K562 (cell line): ENCODE data around the gene SLC19A2. TPM values are rescaled to one million over a fixed set of nuclear protein-coding genes. Genes with fewer than 3 reads are reported as not detected.

ENCODE experiments used
- ATAC-seq: fragments of 200-7000 bp; cut with Tn5 transposase; 3 replicates; pipeline ENCODE4 v1.9.1; 2020; ENCODE audit warnings: moderate library complexity
- BruUV-seq: library from RNA; stranded (reverse); fragments of 400-500 nt; replicated peaks from 2 replicates; lab custom pipeline; 2021; lab: Mats Ljungman, UMichigan
- CTCF ChIA-PET: fragments of 300-600 bp; formaldehyde crosslinking; extraction: SDS; loops from one replicate; lab custom pipeline; 2021; ENCODE audit warnings: low intra/inter-chr PET ratio; lab: Yijun Ruan, JAX
- POLR2A ChIA-PET: fragments of 300-600, 350-650 bp; sonication (Branson Sonifier 250); formaldehyde crosslinking; extraction: SDS; loops from one replicate; lab custom pipeline; 2021; ENCODE audit warnings: antibody characterized with exemption, inconsistent platforms; lab: Yijun Ruan, JAX
- DNase-seq, 4 experiments: peaks; one replicate each; pipeline versions ENCODE4 v3.0.0 to v3.0.0-alpha.2; 2011 to 2018; ENCODE audit warnings: low spot score in 3 of 4, mixed read lengths in 3 of 4; ENCODE audit errors: extremely low read depth in 1 of 4
- FAIRE-seq: peaks from 2 replicates; lab custom pipeline; 2011; peaks lifted over from hg19 to GRCh38; lab: Jason Lieb, UNC
- H2AFZ ChIP-seq: 2 replicates; pipeline ENCODE4 v1.6.0; 2011; ENCODE audit warnings: low read depth, low read length, control low read depth, inconsistent platforms
- H3K27ac ChIP-seq: fragments of 200-600 bp; 3 replicates; pipeline ENCODE4 v1.8.0; 2011; ENCODE audit warnings: low read depth, mild to moderate bottlenecking, control low read depth, inconsistent platforms, low read length, moderate library complexity, mixed read lengths; ENCODE audit errors: extremely low read depth
- H3K27me3 ChIP-seq, 2 experiments: fragments of 300-600 bp in 1 of 2; 2 replicates in 1 of 2; 3 replicates in 1 of 2; pipeline versions ENCODE4 v1.6.0 to v1.8.0; 2011; ENCODE audit warnings: inconsistent platforms in 2 of 2, low read length in 2 of 2, mild to moderate bottlenecking in 1 of 2, mixed read lengths in 1 of 2, moderate library complexity in 1 of 2; ENCODE audit not compliant: control insufficient read depth in 2 of 2, insufficient read depth in 2 of 2
- H3K36me3 ChIP-seq: fragments of 300-600 bp; 3 replicates; pipeline ENCODE4 v1.8.0; 2011; ENCODE audit warnings: mild to moderate bottlenecking, low read length, inconsistent platforms; ENCODE audit not compliant: control insufficient read depth, insufficient read depth
- H3K4me1 ChIP-seq, 2 experiments: fragments of 200-600 bp in 1 of 2; replicated peaks in 1 of 2; 2 replicates in 1 of 2; 3 replicates in 1 of 2; pipeline versions ENCODE4 v1.5.1 to v1.8.0; 2011; ENCODE audit warnings: inconsistent platforms in 2 of 2, low read length in 2 of 2, mild to moderate bottlenecking in 1 of 2, mixed read lengths in 1 of 2, moderate library complexity in 1 of 2; ENCODE audit not compliant: control insufficient read depth in 2 of 2, insufficient read depth in 2 of 2
- H3K4me2 ChIP-seq: 2 replicates; pipeline ENCODE4 v1.6.1; 2011; ENCODE audit warnings: low read length, control low read depth, inconsistent platforms, mixed read lengths; ENCODE audit not compliant: insufficient read depth
- H3K4me3 ChIP-seq: fragments of 200-600 bp; sonication (generic), shearing (Covaris generic); 2 replicates; pipeline ENCODE4 v1.5.1; 2016; ENCODE audit warnings: control low read depth, inconsistent platforms
- H3K79me2 ChIP-seq: fragments of 200-600 bp; 3 replicates; pipeline ENCODE4 v1.8.0; 2011; ENCODE audit warnings: low read length, inconsistent platforms; ENCODE audit not compliant: control insufficient read depth, insufficient read depth
- H3K9ac ChIP-seq, 2 experiments: 2 replicates each; pipeline versions ENCODE4 v1.6.0 to v1.6.1; 2011; ENCODE audit warnings: low read depth in 2 of 2, low read length in 2 of 2, control low read depth in 1 of 2, inconsistent platforms in 1 of 2, mild to moderate bottlenecking in 1 of 2, mixed read lengths in 1 of 2; ENCODE audit not compliant: insufficient read depth in 1 of 2
- H3K9me1 ChIP-seq: one replicate; pipeline ENCODE4 v1.6.0; 2011; ENCODE audit warnings: inconsistent platforms, mild to moderate bottlenecking, low read length, moderate library complexity; ENCODE audit not compliant: control insufficient read depth, insufficient read depth
- H3K9me3 ChIP-seq: replicated peaks from 2 replicates; pipeline ENCODE4 v1.5.1; 2011; ENCODE audit warnings: low read depth, low read length, inconsistent platforms; ENCODE audit not compliant: control insufficient read depth, insufficient read depth
- H4K20me1 ChIP-seq: replicated peaks from 2 replicates; pipeline ENCODE4 v1.6.1; 2011; ENCODE audit warnings: low read length, inconsistent platforms, mixed read lengths; ENCODE audit not compliant: control insufficient read depth, insufficient read depth
- C11orf30 ChIP-seq: fragments of 450-650 bp; IDR thresholded peaks from 2 replicates; pipeline ENCODE4 v1.6.1; 2016; ENCODE audit warnings: low read depth, mild to moderate bottlenecking
- MAFF ChIP-seq: IDR thresholded peaks from 2 replicates; pipeline ENCODE4 v1.6.1; 2012; ENCODE audit warnings: low read length, improper control_type of control experiment
- MAFG ChIP-seq: fragments of 450-650 bp; conservative IDR thresholded peaks from 2 replicates; pipeline ENCODE4 v1.6.1; 2016; ENCODE audit warnings: missing genetic modification characterization, missing compliant biosample characterization
- MAFK ChIP-seq: IDR thresholded peaks from 2 replicates; pipeline ENCODE4 v1.6.1; 2011; ENCODE audit warnings: low read length, improper control_type of control experiment
- NFE2 ChIP-seq: IDR thresholded peaks from 2 replicates; pipeline ENCODE4 v1.6.1; 2014; ENCODE audit warnings: antibody characterized with exemption, low read depth
- NFE2L1 ChIP-seq: fragments of 450-650 bp; IDR thresholded peaks from 2 replicates; pipeline ENCODE4 v1.6.1; 2016; ENCODE audit warnings: missing genetic modification characterization, low read depth, mild to moderate bottlenecking, missing compliant biosample characterization, moderate library complexity, borderline replicate concordance
- TCF7 ChIP-seq: sonication (generic); IDR thresholded peaks from 2 replicates; pipeline ENCODE4 v1.6.1; 2016; ENCODE audit warnings: antibody characterized with exemption, borderline replicate concordance
- ZNF316 ChIP-seq: fragments of 450-650 bp; IDR thresholded peaks from 2 replicates; pipeline ENCODE4 v1.6.1; 2016
- WGBS: fragments of 100-300 bp; shearing (Covaris generic); methylation state at CpG from one replicate; pipeline ENCODE4 v1.1.6; 2016; ENCODE audit warnings: low coverage, mixed read lengths; ENCODE audit not compliant: insufficient coverage; ENCODE audit errors: missing lambda C conversion rate; 5-methylcytosine and 5-hydroxymethylcytosine counted together
- in situ Hi-C: fragments of 300-500 bp; cut with MboI; formaldehyde crosslinking; loops from 4 replicates; pipeline ENCODE4 v1.15.0; 2018; ENCODE audit warnings: inconsistent platforms, mixed read lengths
- intact Hi-C: fragments of 100-400 bp; cut with micrococcal nuclease; formaldehyde crosslinking; loops from 2 replicates; pipeline ENCODE4 v1.14.2; 2022
- polyA plus RNA-seq, 8 experiments: library from polyadenylated mRNA; depleted of rRNA in 4 of 8; stranded (reverse) in 5 of 8; unstranded in 3 of 8; fragments of >200 nt; fragmentation: Nextera tagmentation in 2 of 8; fragmentation: Illumina TruSeq in 1 of 8; extraction: Ambion mirVana in 2 of 8; extraction: Trizol in 1 of 8; gene quantifications; 2 replicates each; pipeline versions ENCODE4 v1.2.1 to v1.2.3, GENCODE V29; 2011 to 2014; ENCODE audit warnings: inconsistent platforms in 1 of 8, missing spikeins in 1 of 8
- total RNA-seq, 7 experiments: library from RNA; depleted of rRNA in 6 of 7; stranded (reverse); fragments of >200 nt in 6 of 7; fragmentation: Illumina TruSeq in 2 of 7; extraction: Trizol in 2 of 7; gene quantifications; 2 replicates each; pipeline versions ENCODE4 v1.2.1 to v1.2.3, GENCODE V29; 2011 to 2021; ENCODE audit warnings: low replicate concordance in 1 of 7
- TF ChIP-seq, protein P1 (sequence below): fragments of 250-450 bp; sonication (Bioruptor Pico); IDR thresholded peaks from 2 replicates; pipeline ENCODE4 v1.8.0; 2022; ENCODE audit warnings: inconsistent platforms
- TF ChIP-seq, protein P2 (sequence below): conservative IDR thresholded peaks from 2 replicates; pipeline ENCODE4 v1.6.1; 2011; ENCODE audit warnings: low read depth, mild to moderate bottlenecking, low read length; ENCODE audit not compliant: control insufficient read depth
- TF ChIP-seq, protein P3 (sequence below): fragments of 250-450 bp; sonication (Bioruptor Pico); IDR thresholded peaks from 2 replicates; pipeline ENCODE4 v1.4.0; 2020; ENCODE audit warnings: mild to moderate bottlenecking, moderate library complexity, borderline replicate concordance

SLC19A2 gene
- total and polyA plus RNA-seq, 9 of the 15 experiments (the other 6 are each of a cell fraction or from before 2014, with no cell fraction given): 7.4 to 42.8 (median 19.2) TPM

DNA sequence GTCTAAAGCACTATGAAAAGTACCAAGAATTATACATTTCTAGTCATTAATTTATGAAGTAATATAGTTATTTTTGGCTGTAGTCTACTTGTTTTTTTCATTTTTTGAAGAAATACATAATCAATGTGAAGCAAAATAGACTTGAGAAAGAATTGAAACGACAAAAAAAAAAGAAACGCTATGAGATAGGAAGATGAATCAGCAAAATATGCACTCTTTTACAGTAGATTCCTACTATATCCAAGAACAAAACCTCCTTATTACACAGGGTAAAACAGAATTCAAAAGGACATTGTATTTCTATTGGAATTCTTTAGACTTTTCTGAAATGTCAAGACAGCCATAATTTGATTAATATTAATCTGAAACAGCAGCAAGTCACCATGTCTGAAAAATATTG, 32.8 kb downstream of the SLC19A2 start:
- peak; percentile 6 for FAIRE-seq
- WGBS: 4% methylated on average over 2 of the region's 2 CpGs
- TF ChIP-seq MAFF (peak; percentile 63; the same call in 1 of the 2 replicates), MAFG (tag) (peak; percentile 90), TCF7 (no peak), ZNF316 (peak; percentile 94), NFE2 (peak; percentile 86), NFE2L1 (tag) (peak; percentile 63; the same call in 1 of the 2 replicates), C11orf30 (peak; percentile 89), MAFK (peak; percentile 52; the same call in 1 of the 2 replicates)
- TF ChIP-seq, protein P1, sequence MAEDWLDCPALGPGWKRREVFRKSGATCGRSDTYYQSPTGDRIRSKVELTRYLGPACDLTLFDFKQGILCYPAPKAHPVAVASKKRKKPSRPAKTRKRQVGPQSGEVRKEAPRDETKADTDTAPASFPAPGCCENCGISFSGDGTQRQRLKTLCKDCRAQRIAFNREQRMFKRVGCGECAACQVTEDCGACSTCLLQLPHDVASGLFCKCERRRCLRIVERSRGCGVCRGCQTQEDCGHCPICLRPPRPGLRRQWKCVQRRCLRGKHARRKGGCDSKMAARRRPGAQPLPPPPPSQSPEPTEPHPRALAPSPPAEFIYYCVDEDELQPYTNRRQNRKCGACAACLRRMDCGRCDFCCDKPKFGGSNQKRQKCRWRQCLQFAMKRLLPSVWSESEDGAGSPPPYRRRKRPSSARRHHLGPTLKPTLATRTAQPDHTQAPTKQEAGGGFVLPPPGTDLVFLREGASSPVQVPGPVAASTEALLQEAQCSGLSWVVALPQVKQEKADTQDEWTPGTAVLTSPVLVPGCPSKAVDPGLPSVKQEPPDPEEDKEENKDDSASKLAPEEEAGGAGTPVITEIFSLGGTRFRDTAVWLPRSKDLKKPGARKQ (CRISPR knock-in tag): no peak
- TF ChIP-seq, protein P2, sequence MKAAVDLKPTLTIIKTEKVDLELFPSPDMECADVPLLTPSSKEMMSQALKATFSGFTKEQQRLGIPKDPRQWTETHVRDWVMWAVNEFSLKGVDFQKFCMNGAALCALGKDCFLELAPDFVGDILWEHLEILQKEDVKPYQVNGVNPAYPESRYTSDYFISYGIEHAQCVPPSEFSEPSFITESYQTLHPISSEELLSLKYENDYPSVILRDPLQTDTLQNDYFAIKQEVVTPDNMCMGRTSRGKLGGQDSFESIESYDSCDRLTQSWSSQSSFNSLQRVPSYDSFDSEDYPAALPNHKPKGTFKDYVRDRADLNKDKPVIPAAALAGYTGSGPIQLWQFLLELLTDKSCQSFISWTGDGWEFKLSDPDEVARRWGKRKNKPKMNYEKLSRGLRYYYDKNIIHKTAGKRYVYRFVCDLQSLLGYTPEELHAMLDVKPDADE: no peak
- TF ChIP-seq, protein P3, sequence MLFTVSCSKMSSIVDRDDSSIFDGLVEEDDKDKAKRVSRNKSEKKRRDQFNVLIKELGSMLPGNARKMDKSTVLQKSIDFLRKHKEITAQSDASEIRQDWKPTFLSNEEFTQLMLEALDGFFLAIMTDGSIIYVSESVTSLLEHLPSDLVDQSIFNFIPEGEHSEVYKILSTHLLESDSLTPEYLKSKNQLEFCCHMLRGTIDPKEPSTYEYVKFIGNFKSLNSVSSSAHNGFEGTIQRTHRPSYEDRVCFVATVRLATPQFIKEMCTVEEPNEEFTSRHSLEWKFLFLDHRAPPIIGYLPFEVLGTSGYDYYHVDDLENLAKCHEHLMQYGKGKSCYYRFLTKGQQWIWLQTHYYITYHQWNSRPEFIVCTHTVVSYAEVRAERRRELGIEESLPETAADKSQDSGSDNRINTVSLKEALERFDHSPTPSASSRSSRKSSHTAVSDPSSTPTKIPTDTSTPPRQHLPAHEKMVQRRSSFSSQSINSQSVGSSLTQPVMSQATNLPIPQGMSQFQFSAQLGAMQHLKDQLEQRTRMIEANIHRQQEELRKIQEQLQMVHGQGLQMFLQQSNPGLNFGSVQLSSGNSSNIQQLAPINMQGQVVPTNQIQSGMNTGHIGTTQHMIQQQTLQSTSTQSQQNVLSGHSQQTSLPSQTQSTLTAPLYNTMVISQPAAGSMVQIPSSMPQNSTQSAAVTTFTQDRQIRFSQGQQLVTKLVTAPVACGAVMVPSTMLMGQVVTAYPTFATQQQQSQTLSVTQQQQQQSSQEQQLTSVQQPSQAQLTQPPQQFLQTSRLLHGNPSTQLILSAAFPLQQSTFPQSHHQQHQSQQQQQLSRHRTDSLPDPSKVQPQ (CRISPR knock-in tag): no peak
- Histone ChIP-seq H3K9me3 (peaks cover 4% of the 10 kb centered on the region; the same call in 1 of the 2 replicates), H3K4me1 (no peaks in the 10 kb centered on the region), H3K36me3 (no peaks in the 10 kb centered on the region), H3K9me1 (no peaks in the 10 kb centered on the region), H3K79me2 (no peaks in the 10 kb centered on the region), H3K27me3 (no peaks in the 10 kb centered on the region), H4K20me1 (no peaks in the 10 kb centered on the region), H2AFZ (no peak overlapping the region), H3K4me2 (no peak overlapping the region), H3K4me3 (no peak overlapping the region), H3K27ac (no peak overlapping the region), H3K9ac (no peak overlapping the region)
- CTCF ChIA-PET: no interaction called here
- POLR2A ChIA-PET: no interaction called here
- BruUV-seq: no TSS peak
- ATAC-seq: no peak
- DNase-seq: no peak
- in situ Hi-C loops: no loop called here
- intact Hi-C loops: no loop called here
